Body of pancreas (tissue), 4 donors: ENCODE measurements around the gene CEP250. TPM values are rescaled to one million over a fixed set of nuclear protein-coding genes. Genes with fewer than 3 reads are reported as not detected.

ENCODE experiments used
- ATAC-seq: fragments of 150-250 bp; one replicate; pipeline ENCODE4 v1.9.1; 2016
- DNase-seq, 4 donors: peaks; one replicate each; pipeline ENCODE4 v3.0.0-alpha.2; 2019
- H3K27ac ChIP-seq, 4 donors: fragments of 200-600 bp; sonication (generic); 1 replicate in 3 of 4; 2 replicates in 1 of 4; pipeline versions ENCODE4 v1.5.1 to v1.6.1; 2016 to 2019; ENCODE audit warnings: mild to moderate bottlenecking in 1 of 4, mixed read lengths in 1 of 4, moderate library complexity in 1 of 4
- H3K27me3 ChIP-seq, 2 donors: fragments of 200-600 bp; sonication (generic); one replicate each; pipeline ENCODE4 v1.6.0; 2016; ENCODE audit warnings: mild to moderate bottlenecking in 1 of 2
- H3K36me3 ChIP-seq, 2 donors: fragments of 200-600 bp; sonication (generic); replicated peaks in 1 of 2; 2 replicates each; pipeline ENCODE4 v1.5.1; 2016; ENCODE audit warnings: low read depth in 2 of 2; ENCODE audit not compliant: insufficient read depth in 1 of 2
- H3K4me1 ChIP-seq: fragments of 200-600 bp; sonication (generic); one replicate; pipeline ENCODE4 v1.6.0; 2016
- H3K4me3 ChIP-seq, 2 donors: fragments of 200-600 bp; sonication (generic); 1 replicate in 1 of 2; 2 replicates in 1 of 2; pipeline ENCODE4 v1.5.1; 2016 to 2019
- H3K9me3 ChIP-seq, 3 donors: fragments of 200-600 bp; sonication (generic); 1 replicate in 2 of 3; 2 replicates in 1 of 3; pipeline ENCODE4 v1.5.1; 2016
- POLR2A ChIP-seq, 3 donors: fragments of 450-650 bp; IDR thresholded peaks; one replicate each; pipeline ENCODE4 v1.6.1; 2016; ENCODE audit warnings: antibody characterized with exemption in 3 of 3, mild to moderate bottlenecking in 2 of 3
- WGBS, 2 donors: methylation state at CpG; one replicate each; pipeline ENCODE4 v1.1.5; 2017; 5-methylcytosine and 5-hydroxymethylcytosine counted together
- intact Hi-C: fragments of 100-400 bp; cut with DNase I; formaldehyde crosslinking; loops from one replicate; pipeline ENCODE4 v1.15.1; 2023
- total RNA-seq, 2 donors: library from RNA; depleted of rRNA; stranded (reverse); fragments of >200 nt; gene quantifications; one replicate each; pipeline ENCODE4 v1.1.0, GENCODE V29; 2016
- TF ChIP-seq, protein P1 (sequence below), 7 experiments: fragments of 450-650 bp in 4 of 7; fragments of 200-600 bp in 3 of 7; sonication (generic) in 3 of 7; IDR thresholded peaks; one replicate each; pipeline ENCODE4 v1.5.1; 2016 to 2019; ENCODE audit warnings: antibody characterized with exemption in 7 of 7

CEP250 gene
- total RNA-seq, 2 donors from 2014 or later = 7.8 to 27.0 TPM

GRCh38 chr20:35461620-35462019 is 6.2 kb downstream of the CEP250 start:
- Histone ChIP-seq H3K9me3 (no peaks in the 10 kb centered on the region), H3K27me3 (no peaks in the 10 kb centered on the region), H3K27ac (no peak overlapping the region), H3K4me1 (peaks cover 2% of the 10 kb centered on the region), H3K4me3 (no peak overlapping the region), H3K36me3 (peaks cover 0 to under 1% of the 10 kb centered on the region in 2 donors)
- TF ChIP-seq, protein P1, sequence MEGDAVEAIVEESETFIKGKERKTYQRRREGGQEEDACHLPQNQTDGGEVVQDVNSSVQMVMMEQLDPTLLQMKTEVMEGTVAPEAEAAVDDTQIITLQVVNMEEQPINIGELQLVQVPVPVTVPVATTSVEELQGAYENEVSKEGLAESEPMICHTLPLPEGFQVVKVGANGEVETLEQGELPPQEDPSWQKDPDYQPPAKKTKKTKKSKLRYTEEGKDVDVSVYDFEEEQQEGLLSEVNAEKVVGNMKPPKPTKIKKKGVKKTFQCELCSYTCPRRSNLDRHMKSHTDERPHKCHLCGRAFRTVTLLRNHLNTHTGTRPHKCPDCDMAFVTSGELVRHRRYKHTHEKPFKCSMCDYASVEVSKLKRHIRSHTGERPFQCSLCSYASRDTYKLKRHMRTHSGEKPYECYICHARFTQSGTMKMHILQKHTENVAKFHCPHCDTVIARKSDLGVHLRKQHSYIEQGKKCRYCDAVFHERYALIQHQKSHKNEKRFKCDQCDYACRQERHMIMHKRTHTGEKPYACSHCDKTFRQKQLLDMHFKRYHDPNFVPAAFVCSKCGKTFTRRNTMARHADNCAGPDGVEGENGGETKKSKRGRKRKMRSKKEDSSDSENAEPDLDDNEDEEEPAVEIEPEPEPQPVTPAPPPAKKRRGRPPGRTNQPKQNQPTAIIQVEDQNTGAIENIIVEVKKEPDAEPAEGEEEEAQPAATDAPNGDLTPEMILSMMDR (IDR thresholded peaks at IDR 0.05) = no peak
- TF ChIP-seq POLR2A (IDR thresholded peaks at IDR 0.05) = no peak
- intact Hi-C loops = no loop called here
- DNase-seq = no peak
- 80% methylated on average over 3 of the region's 3 CpGs for WGBS, 2 donors
- no peak for ATAC-seq

DNA sequence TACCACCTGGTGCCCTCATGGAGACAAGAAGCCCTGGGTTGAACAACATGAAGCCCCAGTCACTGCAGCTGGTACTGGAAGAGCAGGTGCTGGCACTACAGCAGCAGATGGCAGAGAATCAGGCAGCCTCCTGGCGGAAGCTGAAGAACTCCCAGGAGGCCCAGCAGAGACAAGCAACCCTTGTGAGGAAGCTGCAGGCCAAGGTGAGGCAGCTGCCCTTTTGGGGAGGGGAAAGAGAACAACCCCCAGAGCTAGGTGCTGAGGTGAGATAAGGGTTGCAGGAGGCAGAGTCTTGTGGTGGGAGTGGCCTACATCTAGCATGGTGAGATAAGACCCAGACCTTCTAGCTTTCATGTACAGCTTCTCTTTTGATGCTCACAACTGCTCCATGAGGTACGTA is 7.0 kb downstream of the CEP250 start:
- no peak for ATAC-seq
- no peak for DNase-seq
- peaks cover 0 to 3% of the 10 kb centered on the region in 2 donors for H3K36me3 ChIP-seq
- H3K4me3 ChIP-seq = no peak overlapping the region
- H3K27ac ChIP-seq = no peak overlapping the region
- no peaks in the 10 kb centered on the region for H3K4me1 ChIP-seq
- 85 to 93% methylated on average over 2 of the region's 2 CpGs for WGBS, 2 donors
- H3K9me3 ChIP-seq = no peaks in the 10 kb centered on the region
- intact Hi-C loops = no loop called here
- H3K27me3 ChIP-seq = no peaks in the 10 kb centered on the region
- TF ChIP-seq, protein P1 (IDR thresholded peaks at IDR 0.05) = no peak

- ATAC-seq (peak; percentile 83), DNase-seq (peak; percentile 59 to 73 (median 64))
- no peak overlapping the region for H3K4me3 ChIP-seq
- TF ChIP-seq POLR2A (IDR thresholded peaks at IDR 0.05) = no peak
- TF ChIP-seq, protein P1 (IDR thresholded peaks at IDR 0.05) = peak; percentile 62 to 78 (median 73)
- no peaks in the 10 kb centered on the region for H3K27me3 ChIP-seq
- H3K4me1 ChIP-seq = no peaks in the 10 kb centered on the region
- intact Hi-C loops = no loop called here
- peaks cover 0 to 4% of the 10 kb centered on the region in 2 donors for H3K36me3 ChIP-seq
- WGBS, 2 donors = 19 to 31% methylated on average over 4 of the region's 4 CpGs
- no peaks in the 10 kb centered on the region for H3K9me3 ChIP-seq
- H3K27ac ChIP-seq = no peak overlapping the region
Measured at GRCh38 chr20:35463455-35464300, 8.3 kb downstream of the CEP250 start.

DNA sequence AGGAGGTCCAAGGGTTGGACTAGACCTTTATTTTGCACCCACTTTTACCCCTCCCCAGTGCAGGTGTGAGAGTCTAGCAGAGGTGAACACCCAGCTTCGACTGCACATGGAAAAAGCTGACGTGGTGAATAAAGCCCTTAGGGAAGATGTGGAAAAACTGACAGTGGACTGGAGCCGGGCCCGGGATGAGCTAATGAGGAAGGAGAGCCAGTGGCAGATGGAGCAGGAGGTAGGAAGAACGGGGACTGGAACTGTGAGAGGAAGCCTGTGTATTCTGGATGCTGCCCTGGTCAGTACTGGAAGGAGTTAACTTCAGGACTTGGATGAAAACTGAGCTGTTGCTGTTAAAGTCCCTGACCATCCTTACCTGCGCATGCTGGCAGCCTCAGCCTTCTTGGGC is 10.6 kb downstream of the CEP250 start:
- Histone ChIP-seq H3K4me3 (no peak overlapping the region), H3K27me3 (no peaks in the 10 kb centered on the region), H3K27ac (no peak overlapping the region), H3K9me3 (no peaks in the 10 kb centered on the region), H3K4me1 (no peaks in the 10 kb centered on the region), H3K36me3 (peaks cover 4 to 8% of the 10 kb centered on the region in 2 donors)
- TF ChIP-seq, protein P1 (IDR thresholded peaks at IDR 0.05) = no peak
- TF ChIP-seq POLR2A (IDR thresholded peaks at IDR 0.05) = no peak
- WGBS, 2 donors = 74 to 87% methylated on average over 6 of the region's 6 CpGs
- no peak for ATAC-seq
- DNase-seq = no peak
- intact Hi-C loops = no loop called here

DNA sequence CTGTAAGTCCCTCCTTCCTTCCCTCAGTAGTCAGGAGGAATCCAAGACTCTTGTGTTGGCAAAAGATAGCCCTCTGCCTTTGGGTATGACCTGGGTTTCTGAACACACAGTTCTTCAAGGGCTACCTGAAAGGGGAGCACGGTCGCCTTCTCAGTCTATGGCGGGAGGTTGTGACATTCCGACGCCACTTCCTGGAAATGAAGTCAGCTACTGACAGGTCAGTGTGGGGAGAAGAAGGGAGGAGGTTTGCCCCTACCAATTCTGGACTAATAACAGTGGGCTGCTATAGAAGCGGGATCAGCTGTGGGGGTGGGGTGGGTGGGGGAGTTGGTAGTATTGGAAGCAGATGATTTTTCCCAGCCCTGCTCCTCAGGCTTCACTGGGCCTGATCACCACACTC is 11.5 kb downstream of the CEP250 start:
- Histone ChIP-seq H3K27me3 (no peaks in the 10 kb centered on the region), H3K36me3 (peaks cover 4 to 8% of the 10 kb centered on the region in 2 donors), H3K27ac (no peak overlapping the region), H3K4me3 (no peak overlapping the region), H3K9me3 (no peaks in the 10 kb centered on the region), H3K4me1 (no peaks in the 10 kb centered on the region)
- ATAC-seq (no peak), DNase-seq (no peak)
- WGBS, 2 donors = 94 to 95% methylated on average over 6 of the region's 6 CpGs
- intact Hi-C loops = no loop called here
- no peak for TF ChIP-seq POLR2A (IDR thresholded peaks at IDR 0.05)
- TF ChIP-seq, protein P1 (IDR thresholded peaks at IDR 0.05) = no peak
